ENCODE results near the gene MB. TPM values are rescaled to one million over a fixed set of nuclear protein-coding genes. Genes with fewer than 3 reads are reported as not detected.

Gene MB
- total RNA-seq, 1 donor from 2014 or later: not detected

DNA sequence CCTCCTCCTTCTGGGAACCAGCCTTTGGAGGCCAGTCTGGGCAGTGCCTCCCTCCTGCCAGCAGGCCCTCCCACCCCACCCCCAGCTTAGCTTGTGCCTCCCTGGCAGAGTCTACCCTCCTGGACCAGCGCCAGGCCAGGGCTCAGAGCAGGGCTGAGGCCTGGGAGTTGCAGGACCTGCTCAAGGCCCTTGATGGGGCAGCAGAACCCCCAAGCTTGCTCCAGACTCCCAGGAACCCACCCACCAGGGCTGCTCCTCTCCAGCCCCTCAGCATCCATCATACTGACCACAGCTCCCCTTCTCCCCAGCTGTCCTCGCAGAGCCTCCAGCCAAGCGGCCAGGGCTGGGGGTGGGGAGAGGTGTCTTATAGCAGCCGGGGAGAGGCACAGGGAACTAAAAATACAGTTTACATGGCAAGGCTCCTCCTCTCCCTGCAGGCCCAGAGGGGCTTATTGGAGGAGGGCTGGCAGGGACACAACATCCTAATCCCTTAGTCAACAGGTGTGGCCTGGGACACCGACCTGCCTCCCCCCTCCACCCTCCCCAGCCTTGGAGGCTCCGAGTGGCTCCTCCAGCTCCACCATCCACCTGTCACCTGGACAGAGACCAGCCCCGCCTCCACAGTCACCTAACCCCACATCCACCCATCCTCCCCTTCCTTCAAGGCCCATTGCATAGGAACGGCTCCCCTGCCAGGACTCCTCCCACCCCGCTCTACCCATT lies 5.2 kb upstream of the MB start:
- no peak for FAIRE-seq
- Histone ChIP-seq H3K4me3 (ENCODE audit: low read depth, low read length) (no peak overlapping the region), H3K36me3 (ENCODE audit: control insufficient read depth, insufficient read depth, low read length) (no peaks in the 10 kb centered on the region), H3K27me3 (ENCODE audit: control insufficient read depth, insufficient read depth, low read length) (no peaks in the 10 kb centered on the region)
- TF ChIP-seq, protein P1, sequence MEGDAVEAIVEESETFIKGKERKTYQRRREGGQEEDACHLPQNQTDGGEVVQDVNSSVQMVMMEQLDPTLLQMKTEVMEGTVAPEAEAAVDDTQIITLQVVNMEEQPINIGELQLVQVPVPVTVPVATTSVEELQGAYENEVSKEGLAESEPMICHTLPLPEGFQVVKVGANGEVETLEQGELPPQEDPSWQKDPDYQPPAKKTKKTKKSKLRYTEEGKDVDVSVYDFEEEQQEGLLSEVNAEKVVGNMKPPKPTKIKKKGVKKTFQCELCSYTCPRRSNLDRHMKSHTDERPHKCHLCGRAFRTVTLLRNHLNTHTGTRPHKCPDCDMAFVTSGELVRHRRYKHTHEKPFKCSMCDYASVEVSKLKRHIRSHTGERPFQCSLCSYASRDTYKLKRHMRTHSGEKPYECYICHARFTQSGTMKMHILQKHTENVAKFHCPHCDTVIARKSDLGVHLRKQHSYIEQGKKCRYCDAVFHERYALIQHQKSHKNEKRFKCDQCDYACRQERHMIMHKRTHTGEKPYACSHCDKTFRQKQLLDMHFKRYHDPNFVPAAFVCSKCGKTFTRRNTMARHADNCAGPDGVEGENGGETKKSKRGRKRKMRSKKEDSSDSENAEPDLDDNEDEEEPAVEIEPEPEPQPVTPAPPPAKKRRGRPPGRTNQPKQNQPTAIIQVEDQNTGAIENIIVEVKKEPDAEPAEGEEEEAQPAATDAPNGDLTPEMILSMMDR (IDR thresholded peaks at IDR 0.05; ENCODE audit: insufficient read depth, low read length, severe bottlenecking): no peak
- DNase-seq (ENCODE audit: low read depth): no peak

GRCh38 chr22:35621451-35621850 lies 4.3 kb upstream of the MB start:
- FAIRE-seq: no peak
- H3K4me3 ChIP-seq (ENCODE audit: low read depth, low read length): no peak overlapping the region

GRCh38 chr22:35620624-35621251 lies 3.6 kb upstream of the MB start:
- H3K27me3 ChIP-seq (ENCODE audit: control insufficient read depth, insufficient read depth, low read length): no peaks in the 10 kb centered on the region
- H3K36me3 ChIP-seq (ENCODE audit: control insufficient read depth, insufficient read depth, low read length): no peaks in the 10 kb centered on the region
- TF ChIP-seq, protein P1 (IDR thresholded peaks at IDR 0.05; ENCODE audit: insufficient read depth, low read length, severe bottlenecking): no peak
- peak; percentile 55 for FAIRE-seq
- no peak overlapping the region for H3K4me3 ChIP-seq (ENCODE audit: low read depth, low read length)
- no peak for DNase-seq (ENCODE audit: low read depth)

More at GRCh38 chr22:35621451-35621850, 4.3 kb upstream of the MB start:
- no peaks in the 10 kb centered on the region for H3K27me3 ChIP-seq (ENCODE audit: control insufficient read depth, insufficient read depth, low read length)
- no peak for DNase-seq (ENCODE audit: low read depth)
- TF ChIP-seq, protein P1 (IDR thresholded peaks at IDR 0.05; ENCODE audit: insufficient read depth, low read length, severe bottlenecking): no peak
- no peaks in the 10 kb centered on the region for H3K36me3 ChIP-seq (ENCODE audit: control insufficient read depth, insufficient read depth, low read length)

GRCh38 chr22:35619336-35620094 lies 2.4 kb upstream of the MB start:
- no peaks in the 10 kb centered on the region for H3K27me3 ChIP-seq (ENCODE audit: control insufficient read depth, insufficient read depth, low read length)
- H3K36me3 ChIP-seq (ENCODE audit: control insufficient read depth, insufficient read depth, low read length): no peaks in the 10 kb centered on the region
- DNase-seq (ENCODE audit: low read depth): no peak
- TF ChIP-seq, protein P1 (IDR thresholded peaks at IDR 0.05; ENCODE audit: insufficient read depth, low read length, severe bottlenecking): no peak
- no peak overlapping the region for H3K4me3 ChIP-seq (ENCODE audit: low read depth, low read length)
- no peak for FAIRE-seq

- no peaks in the 10 kb centered on the region for H3K36me3 ChIP-seq (ENCODE audit: control insufficient read depth, insufficient read depth, low read length)
- H3K4me3 ChIP-seq (ENCODE audit: low read depth, low read length): no peak overlapping the region
- H3K27me3 ChIP-seq (ENCODE audit: control insufficient read depth, insufficient read depth, low read length): no peaks in the 10 kb centered on the region
- FAIRE-seq: no peak
- TF ChIP-seq, protein P1 (IDR thresholded peaks at IDR 0.05; ENCODE audit: insufficient read depth, low read length, severe bottlenecking): no peak
- no peak for DNase-seq (ENCODE audit: low read depth)
These were observed 1.5 kb upstream of the MB start for GRCh38 chr22:35618427-35619223.
